HG03108 (cell line): ENCODE results near the gene ZNF429.
"Not testable (repeated sequence)": the region's sequence is repeated elsewhere in the genome, so short reads cannot be mapped to it uniquely, and the experiment has no call there.

Experiments used
- ATAC-seq: cut with Tn5 transposase; IDR thresholded peaks from one replicate; pipeline ENCODE4 v1.9.1; 2021; ENCODE audit warnings: moderate library complexity; ENCODE audit not compliant: unreplicated experiment

Gene ZNF429

GRCh38 chr19:21512609-21513008, 7.2 kb downstream of the ZNF429 start:
- ATAC-seq: not testable (repeated sequence)

- no peak for ATAC-seq
Observed at GRCh38 chr19:21513651-21514050, 8.2 kb downstream of the ZNF429 start.

GRCh38 chr19:21519488-21519887, 14.1 kb downstream of the ZNF429 start:
- no peak for ATAC-seq

DNA sequence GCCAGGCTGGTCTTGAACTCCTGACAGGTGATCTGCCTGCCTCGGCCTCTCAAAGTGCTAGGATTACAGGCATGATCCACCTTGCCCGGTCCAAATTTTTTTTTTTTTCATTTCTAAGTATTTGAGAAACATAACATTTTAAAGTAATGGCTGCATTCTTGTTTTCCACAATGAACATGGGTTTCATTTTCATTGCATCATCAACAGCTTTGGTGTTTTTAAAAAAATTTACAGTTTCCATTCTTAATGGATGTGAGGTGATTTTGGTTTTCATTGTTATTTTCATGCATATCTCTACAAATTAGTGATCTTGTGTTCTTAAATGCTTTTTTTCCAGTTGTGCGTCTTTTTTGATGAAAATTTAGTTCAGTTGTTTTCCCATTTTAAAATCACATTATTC, 27.5 kb downstream of the ZNF429 start:
- no peak for ATAC-seq

DNA sequence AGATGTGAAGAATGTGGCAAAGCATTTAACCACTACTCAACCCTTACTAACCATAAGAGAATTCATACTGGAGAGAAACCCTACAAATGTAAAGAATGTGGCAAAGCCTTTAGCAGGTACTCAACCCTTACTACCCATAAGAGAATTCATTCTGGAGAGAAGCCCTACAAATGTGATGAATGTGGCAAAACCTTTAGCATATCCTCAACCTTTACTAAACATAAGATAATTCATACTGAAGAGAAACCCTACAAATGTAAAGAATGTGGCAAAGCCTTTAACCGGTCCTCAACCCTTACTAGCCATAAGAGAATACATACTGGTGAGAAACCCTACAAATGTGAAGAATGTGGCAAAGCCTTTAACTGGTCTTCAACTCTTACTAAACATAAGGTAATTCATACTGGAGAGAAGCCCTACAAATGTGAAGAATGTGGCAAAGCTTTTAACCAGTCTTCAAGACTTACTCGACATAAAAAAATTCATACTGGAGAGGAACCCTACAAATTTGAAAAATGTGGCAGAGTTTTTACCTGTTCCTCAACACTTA, 31.4 kb downstream of the ZNF429 start:
- not testable (repeated sequence) for ATAC-seq

DNA sequence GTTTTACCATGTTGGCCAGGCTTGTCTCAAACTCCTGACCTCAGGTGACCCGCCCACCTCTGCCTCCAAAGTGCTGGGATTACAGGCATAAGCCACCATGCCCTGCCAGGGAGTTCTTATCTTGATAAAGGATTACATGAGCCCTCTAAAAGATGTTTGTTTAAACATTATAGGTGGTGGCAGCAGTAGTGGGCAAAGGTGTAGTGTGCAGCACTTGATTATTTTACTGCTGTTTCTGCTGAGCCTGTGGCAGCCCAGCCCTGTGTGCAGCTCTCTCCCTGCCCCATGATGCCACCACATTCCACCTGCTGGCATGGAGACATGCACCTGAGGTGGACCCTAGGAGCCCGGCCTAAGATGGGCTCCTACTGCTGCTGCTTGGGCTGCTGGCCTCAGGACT, 54.0 kb downstream of the ZNF429 start:
- ATAC-seq: no peak

DNA sequence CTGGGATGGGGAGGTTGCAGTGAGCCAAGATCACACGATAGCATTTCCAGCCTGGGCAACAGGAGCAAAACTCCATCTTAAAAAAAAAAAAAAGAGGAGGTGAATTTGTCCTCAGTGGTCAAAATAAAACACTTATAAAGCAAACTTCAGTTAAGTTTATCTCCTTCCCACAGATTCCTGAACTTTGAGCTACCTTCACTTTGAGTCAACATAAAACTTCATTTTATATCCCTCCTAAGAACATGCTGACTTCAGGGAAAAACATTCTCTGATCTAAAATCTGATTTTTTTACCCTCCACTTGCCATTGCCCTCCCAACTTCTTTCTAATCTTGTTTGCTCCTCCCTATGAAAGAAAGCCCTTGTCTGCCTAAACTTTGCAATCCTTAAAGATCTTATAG, 59.0 kb downstream of the ZNF429 start:
- no peak for ATAC-seq

GRCh38 chr19:21566073-21566472, 60.7 kb downstream of the ZNF429 start:
- no peak for ATAC-seq

DNA sequence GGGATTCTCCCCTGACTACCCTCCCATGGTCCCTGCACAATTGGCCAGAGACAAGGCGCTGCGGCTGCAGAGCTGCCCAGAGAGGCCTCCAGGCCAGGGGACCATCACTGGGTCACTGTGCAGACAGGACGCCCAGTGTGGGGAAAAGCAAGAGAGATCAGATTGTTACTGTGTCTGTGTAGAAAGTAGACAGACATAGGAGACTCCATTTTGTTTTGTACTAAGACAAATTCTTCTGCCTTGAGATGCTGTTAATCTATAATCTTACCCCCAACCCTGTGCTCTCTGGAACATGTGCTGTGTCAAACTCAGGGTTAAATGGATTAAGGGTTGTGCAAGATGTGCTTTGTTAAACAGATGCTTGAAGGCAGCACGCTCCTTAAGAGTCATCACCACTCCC, 62.4 kb downstream of the ZNF429 start:
- not testable (repeated sequence) for ATAC-seq

DNA sequence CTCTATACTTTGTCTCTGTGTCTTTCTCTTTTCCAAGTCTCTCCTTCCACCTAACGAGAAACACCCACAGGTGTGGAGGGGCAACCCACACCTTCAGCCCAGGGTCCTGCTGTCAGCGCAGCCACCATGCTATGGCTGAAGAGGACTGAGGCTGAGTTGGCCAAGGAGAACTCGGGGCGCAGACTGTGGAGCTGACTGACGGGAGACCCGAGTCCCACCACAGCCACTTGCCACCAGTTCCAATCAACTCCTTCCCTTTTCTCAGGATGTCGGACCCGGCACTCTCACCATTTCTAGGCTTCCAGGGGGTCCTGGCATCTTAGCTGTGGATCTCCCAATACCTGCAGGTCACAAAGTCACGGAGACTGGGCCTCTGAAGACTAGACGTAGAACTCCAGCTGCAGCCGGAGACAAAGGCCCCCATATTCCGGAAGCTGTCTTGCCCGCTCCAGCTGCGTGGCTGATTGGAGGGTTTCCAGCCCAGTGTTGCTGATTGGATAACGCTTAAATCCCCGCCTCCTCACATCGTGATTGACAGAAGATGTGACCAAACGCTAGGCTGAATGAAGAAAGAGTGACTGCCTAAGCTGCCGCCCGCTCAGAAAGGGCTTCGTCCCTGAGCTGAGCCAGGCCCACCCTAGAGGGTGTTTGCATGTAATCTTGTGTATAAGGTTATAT, 63.6 kb downstream of the ZNF429 start:
- ATAC-seq: peak; percentile 73

GRCh38 chr19:21569494-21569865, 64.1 kb downstream of the ZNF429 start:
- ATAC-seq: no peak

GRCh38 chr19:21571316-21571715, 65.9 kb downstream of the ZNF429 start:
- ATAC-seq: no peak

DNA sequence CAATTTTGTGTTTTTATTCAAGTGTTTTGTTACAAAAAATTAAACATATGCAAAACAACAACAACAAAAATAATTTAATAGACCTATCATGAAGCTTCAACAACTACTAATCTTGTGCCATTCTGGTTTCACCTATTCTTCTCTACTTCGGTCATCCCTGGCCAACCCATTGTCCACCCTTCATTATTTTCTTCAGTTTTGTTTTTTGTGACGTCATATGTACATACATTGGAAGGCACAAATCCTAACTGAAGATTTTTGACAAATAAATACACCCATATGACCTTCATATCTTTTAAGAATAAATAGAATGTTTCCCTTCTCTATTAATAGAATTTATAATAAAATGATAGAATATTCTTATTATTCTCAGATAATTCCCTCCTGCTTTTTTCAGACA, 69.2 kb downstream of the ZNF429 start:
- no peak for ATAC-seq

DNA sequence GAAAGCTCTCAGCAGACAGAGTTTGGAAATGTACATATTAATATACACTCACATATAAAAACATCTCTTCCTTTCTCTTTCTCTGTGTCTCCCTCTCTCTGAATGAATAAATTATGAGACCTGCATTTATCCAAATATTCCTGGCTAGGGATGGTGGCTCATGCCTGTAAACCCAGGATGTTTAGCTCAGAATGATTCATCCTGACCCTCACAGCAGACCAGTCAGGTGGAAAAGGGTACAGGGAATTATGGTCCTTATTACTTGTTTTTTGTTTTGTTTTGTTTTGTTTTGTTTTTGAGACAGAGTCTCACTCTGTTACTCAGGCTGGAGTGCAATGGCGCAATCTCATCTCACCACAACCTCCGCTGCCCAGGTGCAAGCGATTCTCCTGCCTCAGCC, 71.1 kb downstream of the ZNF429 start:
- no peak for ATAC-seq

DNA sequence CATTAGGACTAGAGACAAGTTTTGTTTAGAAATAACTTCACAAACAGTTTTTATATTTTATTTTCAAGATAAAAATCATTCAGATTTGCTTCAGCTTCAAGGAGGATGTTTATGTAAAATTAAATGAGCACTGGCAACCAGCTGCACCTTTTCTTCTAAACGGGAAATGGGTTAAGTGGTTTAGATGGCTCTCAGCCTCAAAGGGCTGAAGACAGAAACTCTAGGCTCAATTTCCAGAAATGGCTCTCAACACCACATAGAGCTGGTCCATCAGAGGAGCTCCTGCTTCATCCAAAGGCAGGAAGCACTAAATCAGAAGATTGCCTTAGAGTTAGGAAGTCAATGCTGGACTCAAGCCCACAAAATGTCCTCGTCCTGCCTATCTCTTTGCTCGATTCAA, 74.7 kb downstream of the ZNF429 start:
- no peak for ATAC-seq

GRCh38 chr19:21580818-21581217, 75.4 kb downstream of the ZNF429 start:
- no peak for ATAC-seq

- no peak for ATAC-seq
Observed at GRCh38 chr19:21581646-21582240, 76.3 kb downstream of the ZNF429 start.

GRCh38 chr19:21584537-21584936, 79.1 kb downstream of the ZNF429 start:
- ATAC-seq: no peak

DNA sequence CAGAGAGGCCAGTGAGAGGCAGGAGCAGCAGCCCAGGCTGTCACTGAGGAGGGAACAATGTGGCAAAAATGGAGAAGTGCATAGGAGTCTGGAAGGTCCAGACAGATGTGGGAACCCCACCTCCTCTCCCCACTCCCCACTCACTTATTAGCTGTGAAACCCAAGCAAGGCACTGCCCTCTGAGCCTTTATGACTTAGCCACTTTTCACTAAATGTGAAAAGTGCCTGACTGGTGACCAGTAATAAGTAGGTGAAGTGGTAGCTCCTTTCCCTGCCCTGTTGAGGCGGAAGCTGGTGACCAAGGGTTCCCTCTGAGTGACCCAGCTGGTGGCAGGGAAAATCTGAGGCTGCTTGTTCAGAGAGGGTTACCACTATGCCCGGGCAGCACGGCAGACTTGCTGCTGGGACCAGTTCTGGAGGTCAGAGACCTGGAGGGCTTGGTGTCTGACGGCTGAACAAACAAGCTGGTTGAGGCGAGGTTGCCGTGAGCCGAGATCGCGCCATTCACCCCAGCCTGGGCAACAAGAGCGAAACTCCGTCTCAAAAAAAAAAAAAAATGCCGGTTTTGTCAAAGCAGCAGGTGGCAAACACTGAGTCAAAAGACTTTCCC, 80.0 kb downstream of the ZNF429 start:
- ATAC-seq: no peak

DNA sequence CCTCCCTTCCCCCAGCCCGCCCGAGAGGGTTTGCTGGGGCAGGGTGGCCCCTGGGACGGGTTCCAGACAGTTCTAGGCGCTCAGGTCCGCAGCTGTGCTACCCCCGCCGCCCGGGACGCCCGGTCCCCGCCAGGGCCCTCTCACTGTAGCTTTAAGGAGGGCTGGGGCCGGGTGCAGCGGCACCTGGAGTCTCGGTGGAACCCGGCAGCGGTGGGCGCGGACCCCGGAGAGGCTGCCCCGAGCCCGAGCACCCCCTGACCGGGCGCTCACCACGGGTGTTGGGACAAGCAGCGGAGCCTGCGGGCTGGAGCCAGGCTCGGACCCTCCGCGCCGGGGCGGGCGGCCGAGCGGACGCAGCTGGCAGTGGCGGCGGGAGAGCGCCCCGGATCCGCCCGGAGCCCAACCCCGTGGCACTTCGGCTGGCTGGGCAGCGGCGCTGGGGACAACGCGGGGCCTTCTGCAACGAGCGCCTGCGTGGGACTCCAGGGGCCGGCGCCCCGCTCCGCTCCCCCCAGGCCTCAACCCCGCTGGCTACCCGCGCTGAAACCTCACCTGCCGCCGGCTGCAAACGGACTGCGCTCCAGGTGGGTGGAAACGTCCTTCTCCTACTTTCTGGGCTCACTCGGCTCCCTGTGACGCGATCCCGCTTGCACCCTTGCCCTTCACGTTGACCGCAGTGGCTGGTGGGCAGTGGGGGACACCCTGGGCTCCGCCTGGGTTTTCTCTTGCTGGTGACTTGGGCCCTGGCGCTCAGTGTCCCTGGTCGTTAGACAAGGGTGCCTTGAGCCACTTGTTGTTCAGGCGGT, 81.1 kb downstream of the ZNF429 start:
- no peak for ATAC-seq

DNA sequence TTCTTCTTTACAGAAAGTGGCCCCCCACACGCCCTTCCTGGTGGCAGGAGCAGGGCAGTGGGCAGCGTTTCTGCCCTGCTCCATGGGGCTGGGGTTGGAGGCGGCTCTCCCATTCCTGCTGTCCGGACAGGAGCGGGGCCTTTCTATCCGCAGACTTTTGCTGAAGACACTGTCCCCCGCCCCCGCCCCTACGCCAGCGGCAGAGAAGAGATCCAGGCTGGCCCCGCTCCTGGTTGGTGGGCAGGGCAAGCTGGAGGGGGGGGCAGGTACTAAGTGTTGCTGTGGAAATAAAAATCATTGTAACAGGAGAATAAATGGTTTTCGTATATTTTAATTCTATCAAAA, 81.7 kb downstream of the ZNF429 start:
- ATAC-seq: no peak

- ATAC-seq: no peak
Observed at GRCh38 chr19:21587549-21587948, 82.1 kb downstream of the ZNF429 start.
